ENCODE measurements around the gene CCDC34. TPM values are rescaled to one million over a fixed set of nuclear protein-coding genes. Genes with fewer than 3 reads are reported as not detected.

Gene CCDC34
- total and polyA plus RNA-seq, 2 of the 4 experiments (the other 2 are of a cell fraction) = 2.5 to 4.5 TPM

DNA sequence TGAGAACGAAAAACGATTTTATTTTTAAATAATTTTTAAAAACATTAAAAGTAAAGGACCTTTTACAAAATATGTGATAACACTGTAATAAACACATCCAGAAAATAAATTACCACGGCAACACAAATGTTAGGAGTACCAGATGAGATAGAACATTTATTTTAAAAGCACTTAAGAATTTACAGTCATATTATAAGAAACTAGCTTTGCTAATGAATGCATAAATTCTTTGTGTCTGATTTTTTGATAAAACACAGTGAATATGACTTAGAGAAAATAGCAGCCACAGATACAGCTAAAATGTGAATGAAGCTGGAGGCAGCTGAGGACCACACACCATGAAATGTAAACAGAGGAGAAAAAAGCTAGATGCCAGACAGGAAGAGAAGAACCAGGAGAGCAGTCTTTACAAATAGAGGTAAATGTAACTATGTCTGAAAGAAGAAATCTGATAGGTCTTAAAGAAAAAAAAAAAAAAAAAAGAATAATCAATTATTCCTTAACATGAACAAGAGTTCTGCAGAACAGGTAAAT is 14.6 kb downstream of the CCDC34 start:
- Histone ChIP-seq H3K4me1 (ENCODE audit: control insufficient read depth, insufficient read depth, low read length) (no peaks in the 10 kb centered on the region), H3K9ac (ENCODE audit: low read depth, low read length) (no peak overlapping the region), H3K9me1 (ENCODE audit: insufficient read depth, low read length) (no peaks in the 10 kb centered on the region), H3K27ac (ENCODE audit: insufficient read depth, low read length) (no peak overlapping the region), H3K23ac (ENCODE audit: low read depth, low read length) (no peak overlapping the region), H3K4me2 (ENCODE audit: low read depth, low read length) (no peak overlapping the region), H3K4me3 (ENCODE audit: insufficient read depth, low read depth, low read length) (no peak overlapping the region), H2BK120ac (ENCODE audit: low read depth, low read length) (no peak overlapping the region), H3K18ac (ENCODE audit: low read depth, low read length) (no peak overlapping the region), H4K5ac (ENCODE audit: low read depth, low read length) (no peak overlapping the region), H3K36me3 (ENCODE audit: control insufficient read depth, insufficient read depth, low read length) (peaks cover 2% of the 10 kb centered on the region; the same call in 1 of the 2 replicates), H3K79me1 (ENCODE audit: low read depth in 1 of 2, low read length in 2 of 2) (no peaks in the 10 kb centered on the region; a peak in 2 of 4 replicates), H4K91ac (ENCODE audit: insufficient read depth, low read depth, low read length) (no peak overlapping the region), H2BK15ac (ENCODE audit: low read depth, low read length) (no peak overlapping the region), H3K27me3 (ENCODE audit: control insufficient read depth, insufficient read depth, low read length) (no peaks in the 10 kb centered on the region), H2BK5ac (ENCODE audit: low read depth, low read length, poor library complexity, severe bottlenecking) (no peak overlapping the region), H4K20me1 (ENCODE audit: insufficient read depth, low read length) (no peaks in the 10 kb centered on the region), H2AK9ac (replicated peaks; ENCODE audit: low read depth, low read length, poor library complexity) (no peak overlapping the region), H4K8ac (ENCODE audit: low read depth in 2 of 2, low read length in 2 of 2) (no peak overlapping the region), H3K56ac (ENCODE audit: extremely low read depth, insufficient read depth, low read length) (no peak overlapping the region), H3K14ac (replicated peaks; ENCODE audit: low read depth, low read length) (no peak overlapping the region), H2BK20ac (ENCODE audit: low read depth, low read length) (no peak overlapping the region), H2AFZ (replicated peaks; ENCODE audit: low read length, poor library complexity) (no peak overlapping the region), H3K9me3 (ENCODE audit: control insufficient read depth, insufficient read depth, low read length) (no peaks in the 10 kb centered on the region), H2AK5ac (ENCODE audit: low read depth, low read length) (no peak overlapping the region), H3K4ac (ENCODE audit: low read depth, low read length) (no peak overlapping the region)
- TF ChIP-seq, protein P1, sequence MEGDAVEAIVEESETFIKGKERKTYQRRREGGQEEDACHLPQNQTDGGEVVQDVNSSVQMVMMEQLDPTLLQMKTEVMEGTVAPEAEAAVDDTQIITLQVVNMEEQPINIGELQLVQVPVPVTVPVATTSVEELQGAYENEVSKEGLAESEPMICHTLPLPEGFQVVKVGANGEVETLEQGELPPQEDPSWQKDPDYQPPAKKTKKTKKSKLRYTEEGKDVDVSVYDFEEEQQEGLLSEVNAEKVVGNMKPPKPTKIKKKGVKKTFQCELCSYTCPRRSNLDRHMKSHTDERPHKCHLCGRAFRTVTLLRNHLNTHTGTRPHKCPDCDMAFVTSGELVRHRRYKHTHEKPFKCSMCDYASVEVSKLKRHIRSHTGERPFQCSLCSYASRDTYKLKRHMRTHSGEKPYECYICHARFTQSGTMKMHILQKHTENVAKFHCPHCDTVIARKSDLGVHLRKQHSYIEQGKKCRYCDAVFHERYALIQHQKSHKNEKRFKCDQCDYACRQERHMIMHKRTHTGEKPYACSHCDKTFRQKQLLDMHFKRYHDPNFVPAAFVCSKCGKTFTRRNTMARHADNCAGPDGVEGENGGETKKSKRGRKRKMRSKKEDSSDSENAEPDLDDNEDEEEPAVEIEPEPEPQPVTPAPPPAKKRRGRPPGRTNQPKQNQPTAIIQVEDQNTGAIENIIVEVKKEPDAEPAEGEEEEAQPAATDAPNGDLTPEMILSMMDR (conservative IDR thresholded peaks at IDR 0.05; ENCODE audit: low read depth, low read length) = no peak
- BruUV-seq (replicated peaks) = no TSS peak
- dilution Hi-C loops (cut with HindIII; ENCODE audit: low sequenced_read_pairs, unreplicated experiment) = no loop called here
- ATAC-seq (ENCODE audit: low read depth) = no peak
- WGBS, 2 experiments (ENCODE audit: extremely low coverage in 2 of 2, insufficient read length in 1 of 2) = no CpG with 5 or more reads among the region's 3 CpGs
- in situ Hi-C loops (cut with MboI; ENCODE audit: low sequenced_read_pairs) = no loop called here
- POLR2A ChIA-PET (ENCODE audit: unreplicated experiment) = no interaction called here
- intact Hi-C loops (cut with micrococcal nuclease) = no loop called here
- no peak for DNase-seq
- CTCF ChIA-PET = interaction anchor here (0.6 to 0.7 kb wide), 2 partner anchors 81 to 1169 kb away, joined by 3 to 6 read pairs; no protein-coding TSS in a partner anchor

All from IMR-90 (cell line).